ENCODE results near the gene FNDC3B.

DNA sequence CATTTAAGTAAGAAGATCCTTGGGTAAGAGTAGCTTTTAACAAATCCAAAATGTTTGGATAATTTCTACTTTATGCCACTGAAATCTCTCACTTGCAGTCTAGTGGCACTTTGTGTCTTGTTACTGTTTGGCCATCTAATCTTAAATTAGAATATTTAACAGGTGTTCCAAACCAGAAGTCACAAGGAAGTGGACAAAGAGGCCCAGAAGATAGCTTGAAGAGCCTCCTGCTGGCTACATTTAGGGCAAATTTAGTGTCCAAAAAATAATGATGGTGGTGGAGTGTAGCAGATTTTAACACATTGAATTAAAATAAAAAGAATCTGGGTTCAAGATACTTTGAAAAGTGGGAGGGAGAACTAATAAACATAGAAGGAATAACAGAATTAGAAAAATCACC, 236.7 kb downstream of the FNDC3B start:
- TF ChIP-seq POLR2A (IDR thresholded peaks at IDR 0.05), result no peak
- TF ChIP-seq, protein P1, sequence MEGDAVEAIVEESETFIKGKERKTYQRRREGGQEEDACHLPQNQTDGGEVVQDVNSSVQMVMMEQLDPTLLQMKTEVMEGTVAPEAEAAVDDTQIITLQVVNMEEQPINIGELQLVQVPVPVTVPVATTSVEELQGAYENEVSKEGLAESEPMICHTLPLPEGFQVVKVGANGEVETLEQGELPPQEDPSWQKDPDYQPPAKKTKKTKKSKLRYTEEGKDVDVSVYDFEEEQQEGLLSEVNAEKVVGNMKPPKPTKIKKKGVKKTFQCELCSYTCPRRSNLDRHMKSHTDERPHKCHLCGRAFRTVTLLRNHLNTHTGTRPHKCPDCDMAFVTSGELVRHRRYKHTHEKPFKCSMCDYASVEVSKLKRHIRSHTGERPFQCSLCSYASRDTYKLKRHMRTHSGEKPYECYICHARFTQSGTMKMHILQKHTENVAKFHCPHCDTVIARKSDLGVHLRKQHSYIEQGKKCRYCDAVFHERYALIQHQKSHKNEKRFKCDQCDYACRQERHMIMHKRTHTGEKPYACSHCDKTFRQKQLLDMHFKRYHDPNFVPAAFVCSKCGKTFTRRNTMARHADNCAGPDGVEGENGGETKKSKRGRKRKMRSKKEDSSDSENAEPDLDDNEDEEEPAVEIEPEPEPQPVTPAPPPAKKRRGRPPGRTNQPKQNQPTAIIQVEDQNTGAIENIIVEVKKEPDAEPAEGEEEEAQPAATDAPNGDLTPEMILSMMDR (IDR thresholded peaks at IDR 0.05), result no peak
